LNCaP clone FGC (cell line): ENCODE measurements around the gene ZNF71.

ENCODE experiments used
- DNase-seq: peaks from one replicate; pipeline ENCODE4 v3.0.0-alpha.2; 2011; ENCODE audit warnings: low read depth
- H3K4me3 ChIP-seq: 2 replicates; pipeline ENCODE4 v1.5.1; 2011; ENCODE audit warnings: mild to moderate bottlenecking, low read depth, low read length, control low read depth
- TF ChIP-seq, protein P1 (sequence below): IDR thresholded peaks from 2 replicates; pipeline ENCODE4 v1.5.1; 2012; ENCODE audit warnings: mild to moderate bottlenecking; ENCODE audit not compliant: control insufficient read depth, insufficient read depth; ENCODE audit errors: extremely low read depth

ZNF71 gene

GRCh38 chr19:56601375-56601774, 6.3 kb downstream of the ZNF71 start:
- TF ChIP-seq, protein P1, sequence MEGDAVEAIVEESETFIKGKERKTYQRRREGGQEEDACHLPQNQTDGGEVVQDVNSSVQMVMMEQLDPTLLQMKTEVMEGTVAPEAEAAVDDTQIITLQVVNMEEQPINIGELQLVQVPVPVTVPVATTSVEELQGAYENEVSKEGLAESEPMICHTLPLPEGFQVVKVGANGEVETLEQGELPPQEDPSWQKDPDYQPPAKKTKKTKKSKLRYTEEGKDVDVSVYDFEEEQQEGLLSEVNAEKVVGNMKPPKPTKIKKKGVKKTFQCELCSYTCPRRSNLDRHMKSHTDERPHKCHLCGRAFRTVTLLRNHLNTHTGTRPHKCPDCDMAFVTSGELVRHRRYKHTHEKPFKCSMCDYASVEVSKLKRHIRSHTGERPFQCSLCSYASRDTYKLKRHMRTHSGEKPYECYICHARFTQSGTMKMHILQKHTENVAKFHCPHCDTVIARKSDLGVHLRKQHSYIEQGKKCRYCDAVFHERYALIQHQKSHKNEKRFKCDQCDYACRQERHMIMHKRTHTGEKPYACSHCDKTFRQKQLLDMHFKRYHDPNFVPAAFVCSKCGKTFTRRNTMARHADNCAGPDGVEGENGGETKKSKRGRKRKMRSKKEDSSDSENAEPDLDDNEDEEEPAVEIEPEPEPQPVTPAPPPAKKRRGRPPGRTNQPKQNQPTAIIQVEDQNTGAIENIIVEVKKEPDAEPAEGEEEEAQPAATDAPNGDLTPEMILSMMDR, result no peak

DNA sequence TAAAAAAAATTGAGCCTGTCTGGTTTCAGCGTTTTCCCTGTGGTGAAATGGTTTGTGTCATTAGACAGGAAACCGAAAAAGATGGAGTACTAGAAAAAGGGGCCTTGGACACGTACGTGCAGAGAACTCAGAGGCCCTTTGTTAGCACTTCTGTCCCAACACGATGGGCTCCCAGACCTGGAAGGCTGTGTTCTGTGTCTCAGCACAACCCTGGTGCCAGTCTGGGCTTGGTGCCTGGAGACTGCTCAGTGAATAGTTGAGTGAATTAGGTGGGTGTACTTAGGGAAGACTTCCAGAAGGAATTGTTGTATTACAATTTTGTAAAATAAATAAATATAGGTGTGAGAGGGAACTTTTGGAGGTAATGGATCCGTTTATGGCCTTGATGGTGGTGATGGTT, 8.7 kb downstream of the ZNF71 start:
- no peak overlapping the region for H3K4me3 ChIP-seq
- TF ChIP-seq, protein P1, result no peak
- DNase-seq, result no peak

More at GRCh38 chr19:56601375-56601774, 6.3 kb downstream of the ZNF71 start:
- no peak overlapping the region for H3K4me3 ChIP-seq
- DNase-seq, result no peak

- TF ChIP-seq, protein P1, result no peak
- DNase-seq, result no peak
- H3K4me3 ChIP-seq, result no peak overlapping the region
Measured at GRCh38 chr19:56608274-56608964, 13.3 kb downstream of the ZNF71 start.

GRCh38 chr19:56611288-56611687, 16.2 kb downstream of the ZNF71 start:
- TF ChIP-seq, protein P1, result no peak
- DNase-seq, result no peak
- H3K4me3 ChIP-seq, result no peak overlapping the region

GRCh38 chr19:56612737-56613136, 17.6 kb downstream of the ZNF71 start:
- DNase-seq, result no peak
- H3K4me3 ChIP-seq, result no peak overlapping the region
- TF ChIP-seq, protein P1, result no peak

GRCh38 chr19:56613639-56614038, 18.5 kb downstream of the ZNF71 start:
- no peak for DNase-seq
- H3K4me3 ChIP-seq, result no peak overlapping the region
- TF ChIP-seq, protein P1, result no peak

DNA sequence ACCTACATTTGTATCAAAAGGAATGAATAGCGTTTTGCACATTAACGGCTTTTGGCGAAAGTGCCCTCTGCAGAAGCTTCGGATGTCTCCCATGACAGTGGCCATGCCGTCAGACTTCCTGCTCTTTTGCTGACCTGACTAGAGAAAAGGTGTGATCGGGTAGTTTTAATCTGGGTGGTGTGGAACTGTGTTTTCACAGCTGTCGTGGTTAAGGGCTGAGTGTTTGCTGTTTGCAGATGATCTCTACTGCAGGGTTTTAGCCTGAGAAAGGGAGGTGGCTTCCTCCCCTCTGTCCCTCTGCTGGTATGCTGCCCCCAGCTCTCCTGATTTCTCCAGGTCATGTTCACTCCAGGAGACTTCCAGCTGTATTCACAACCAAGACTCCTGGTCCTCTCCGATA, 22.4 kb downstream of the ZNF71 start:
- TF ChIP-seq, protein P1, result no peak
- no peak overlapping the region for H3K4me3 ChIP-seq
- no peak for DNase-seq
